HG03103 (cell line): ENCODE results near the gene WDTC1.
A peak's percentile ranks its signal among the peaks of the same experiment; 100 is the strongest.
"Not testable (repeated sequence)": the region's sequence is repeated elsewhere in the genome, so short reads cannot be mapped to it uniquely, and the experiment has no call there.

Experiments used
- ATAC-seq: cut with Tn5 transposase; IDR thresholded peaks from one replicate; pipeline ENCODE4 v1.9.1; 2021; ENCODE audit warnings: low read depth; ENCODE audit not compliant: unreplicated experiment

WDTC1 gene

GRCh38 chr1:27234049-27234882, at the start of gene WDTC1:
WDTC1 (plus strand) TSS chr1:27234632; CDS start chr1:27261055, 26,423 bp downstream.
- peak; percentile 81 for ATAC-seq

GRCh38 chr1:27184665-27185064, 49.8 kb upstream of the WDTC1 start:
- ATAC-seq, result not testable (repeated sequence)

- ATAC-seq, result no peak
These were observed 42.3 kb upstream of the WDTC1 start for GRCh38 chr1:27192039-27192529.

- no peak for ATAC-seq
These were observed 41.2 kb upstream of the WDTC1 start for GRCh38 chr1:27193194-27193593.

GRCh38 chr1:27201295-27201694, 33.1 kb upstream of the WDTC1 start:
- no peak for ATAC-seq

GRCh38 chr1:27203946-27204345, 30.5 kb upstream of the WDTC1 start:
- ATAC-seq, result no peak

- not testable (repeated sequence) for ATAC-seq
These were observed 27.2 kb upstream of the WDTC1 start for GRCh38 chr1:27207238-27207637.

- ATAC-seq, result not testable (repeated sequence)
These were observed 26.1 kb upstream of the WDTC1 start for GRCh38 chr1:27208143-27208850.

- ATAC-seq, result no peak
These were observed 18.0 kb upstream of the WDTC1 start for GRCh38 chr1:27216466-27216865.

- no peak for ATAC-seq
These were observed 17.0 kb upstream of the WDTC1 start for GRCh38 chr1:27217401-27217800.

GRCh38 chr1:27218736-27219135, 15.7 kb upstream of the WDTC1 start:
- no peak for ATAC-seq

- ATAC-seq, result no peak
These were observed 14.3 kb upstream of the WDTC1 start for GRCh38 chr1:27220096-27220495.

GRCh38 chr1:27220702-27221497, 13.5 kb upstream of the WDTC1 start:
- ATAC-seq, result not testable (repeated sequence)

GRCh38 chr1:27225621-27226020, 8.8 kb upstream of the WDTC1 start:
- ATAC-seq, result no peak

- no peak for ATAC-seq
These were observed 6.7 kb upstream of the WDTC1 start for GRCh38 chr1:27227765-27228164.

- ATAC-seq, result peak; percentile 10
These were observed 774 bp upstream of the WDTC1 start for GRCh38 chr1:27233667-27234048.

- no peak for ATAC-seq
These were observed 1.4 kb downstream of the WDTC1 start for GRCh38 chr1:27235827-27236226.

GRCh38 chr1:27237112-27237511, 2.7 kb downstream of the WDTC1 start:
- ATAC-seq, result no peak

GRCh38 chr1:27238032-27238431, 3.6 kb downstream of the WDTC1 start:
- ATAC-seq, result no peak

- no peak for ATAC-seq
These were observed 7.2 kb downstream of the WDTC1 start for GRCh38 chr1:27241677-27242076.

- not testable (repeated sequence) for ATAC-seq
These were observed 9.2 kb downstream of the WDTC1 start for GRCh38 chr1:27243665-27244064.
